HepG2 (cell line): ENCODE measurements around the gene PCDHAC1. TPM values are rescaled to one million over a fixed set of nuclear protein-coding genes. Genes with fewer than 3 reads are reported as not detected.
"Not testable (repeated sequence)": the region's sequence is repeated elsewhere in the genome, so short reads cannot be mapped to it uniquely, and the experiment has no call there.

Experiments
- ATAC-seq: fragments of 200-7000 bp; cut with Tn5 transposase; 3 replicates; pipeline ENCODE4 v1.9.1; 2020; ENCODE audit warnings: mild to moderate bottlenecking, moderate library complexity
- BruUV-seq: library from RNA; stranded (reverse); fragments of 400-500 nt; replicated peaks from 2 replicates; lab custom pipeline; 2021; lab: Mats Ljungman, UMichigan
- CTCF ChIA-PET: fragments of 300-600 bp; formaldehyde crosslinking; extraction: SDS; loops from one replicate; lab custom pipeline; 2021; ENCODE audit warnings: low total read pairs, inconsistent platforms, low intra/inter-chr PET ratio; lab: Yijun Ruan, JAX
- POLR2A ChIA-PET: fragments of 350-600 bp; sonication (Branson Sonifier 250); formaldehyde crosslinking; loops from one replicate; lab custom pipeline; 2020; ENCODE audit warnings: antibody characterized with exemption, inconsistent platforms; lab: Yijun Ruan, JAX
- DNase-seq: peaks from one replicate; pipeline ENCODE4 v3.0.0-alpha.2; 2015; ENCODE audit warnings: low spot score
- FAIRE-seq: peaks from 3 replicates; lab custom pipeline; 2011; peaks lifted over from hg19 to GRCh38; lab: Jason Lieb, UNC
- H2AFZ ChIP-seq: one replicate; pipeline ENCODE4 v1.6.1; 2011; ENCODE audit warnings: low read length, inconsistent platforms
- H3K27ac ChIP-seq: fragments of 300-600 bp; 3 replicates; pipeline ENCODE4 v1.8.0; 2011; ENCODE audit warnings: mixed run types, mild to moderate bottlenecking, mixed read lengths, low read length, inconsistent platforms; ENCODE audit not compliant: insufficient read depth; ENCODE audit errors: extremely low read length
- H3K27me3 ChIP-seq, 2 experiments: fragments of 200-600 bp in 1 of 2; 2 replicates in 1 of 2; 3 replicates in 1 of 2; pipeline versions ENCODE4 v1.6.0 to v1.8.0; 2011; ENCODE audit warnings: low read length in 2 of 2, mild to moderate bottlenecking in 2 of 2, moderate library complexity in 2 of 2, inconsistent platforms in 1 of 2; ENCODE audit not compliant: insufficient read depth in 2 of 2, control insufficient read depth in 1 of 2
- H3K36me3 ChIP-seq, 2 experiments: fragments of 200-600 bp in 1 of 2; replicated peaks in 1 of 2; 2 replicates in 1 of 2; 3 replicates in 1 of 2; pipeline versions ENCODE4 v1.5.1 to v1.8.0; 2011; ENCODE audit warnings: low read length in 2 of 2, inconsistent platforms in 1 of 2; ENCODE audit not compliant: insufficient read depth in 2 of 2, control insufficient read depth in 1 of 2
- H3K4me1 ChIP-seq: 2 replicates; pipeline ENCODE4 v1.5.1; 2012; ENCODE audit warnings: low read length, inconsistent platforms; ENCODE audit not compliant: insufficient read depth
- H3K4me2 ChIP-seq: 2 replicates; pipeline ENCODE4 v1.6.0; 2011; ENCODE audit warnings: low read depth, low read length, inconsistent platforms
- H3K4me3 ChIP-seq, 3 experiments: fragments of 200-600 bp in 1 of 3; sonication (generic), shearing (Covaris generic) in 1 of 3; replicated peaks in 1 of 3; 2 replicates each; pipeline ENCODE4 v1.5.1; 2011 to 2016; ENCODE audit warnings: low read length in 3 of 3, inconsistent platforms in 2 of 3, low read depth in 2 of 3, mild to moderate bottlenecking in 2 of 3, control low read depth in 1 of 3, mixed read lengths in 1 of 3; ENCODE audit not compliant: insufficient read depth in 1 of 3
- H3K79me2 ChIP-seq: one replicate; pipeline ENCODE4 v1.6.1; 2011; ENCODE audit warnings: low read length, inconsistent platforms; ENCODE audit not compliant: insufficient read depth
- H3K9ac ChIP-seq: 2 replicates; pipeline ENCODE4 v1.6.0; 2011; ENCODE audit warnings: mild to moderate bottlenecking, low read depth, low read length, inconsistent platforms; ENCODE audit not compliant: insufficient read depth
- H3K9me3 ChIP-seq: 2 replicates; pipeline ENCODE4 v1.5.1; 2012; ENCODE audit warnings: mild to moderate bottlenecking, low read length
- H4K20me1 ChIP-seq: 2 replicates; pipeline ENCODE4 v1.6.0; 2011; ENCODE audit warnings: inconsistent platforms, mild to moderate bottlenecking, low read length, moderate library complexity; ENCODE audit not compliant: insufficient read depth
- ATF1 ChIP-seq: IDR thresholded peaks from 2 replicates; pipeline ENCODE4 v1.6.1; 2016; ENCODE audit warnings: mild to moderate bottlenecking, control low read depth
- DNMT1 ChIP-seq: sonication (generic); formaldehyde crosslinking; IDR thresholded peaks from 2 replicates; pipeline ENCODE4 v1.5.1; 2020; ENCODE audit warnings: mild to moderate bottlenecking, missing genetic modification reagents
- MAF1 ChIP-seq: sonication (generic); formaldehyde crosslinking; IDR thresholded peaks from 2 replicates; pipeline ENCODE4 v1.5.0; 2020; ENCODE audit warnings: missing genetic modification reagents, borderline replicate concordance
- MXI1 ChIP-seq: IDR thresholded peaks from 3 replicates; pipeline ENCODE4 v1.6.1; 2012; ENCODE audit warnings: low read depth, low read length, inconsistent platforms, borderline replicate concordance
- SALL1 ChIP-seq: sonication (generic); formaldehyde crosslinking; IDR thresholded peaks from 2 replicates; pipeline ENCODE4 v1.8.0; 2022; ENCODE audit warnings: mild to moderate bottlenecking, missing genetic modification reagents
- XRCC5 ChIP-seq: fragments of 200-400 bp; formaldehyde crosslinking; optimal IDR thresholded peaks from 2 replicates; pipeline ENCODE3; 2017; ENCODE audit warnings: mild to moderate bottlenecking, low read length
- ZBTB7B ChIP-seq: sonication (generic); formaldehyde crosslinking; IDR thresholded peaks from 2 replicates; pipeline ENCODE4 v1.4.0; 2020; ENCODE audit warnings: missing genetic modification reagents
- ZNF160 ChIP-seq: sonication (generic); formaldehyde crosslinking; IDR thresholded peaks from 2 replicates; pipeline ENCODE4 v1.8.0; 2022; ENCODE audit warnings: mild to moderate bottlenecking, inconsistent platforms, missing genetic modification reagents
- ZNF33A ChIP-seq: sonication (generic); formaldehyde crosslinking; IDR thresholded peaks from 2 replicates; pipeline ENCODE4 v1.5.1; 2020; ENCODE audit warnings: missing genetic modification reagents, mild to moderate bottlenecking, moderate library complexity, borderline replicate concordance
- WGBS: methylation state at CpG from one replicate; pipeline ENCODE4 v1.1.6; 2017; ENCODE audit warnings: low lambda C conversion rate; 5-methylcytosine and 5-hydroxymethylcytosine counted together
- in situ Hi-C: cut with HindIII; loops from 2 replicates; pipeline ENCODE4 v1.10.0; 2017; ENCODE audit warnings: low pct_unique_long_range_greater_than_20kb; ENCODE audit not compliant: extremely low pct_ligation_motif_present
- intact Hi-C: fragments of 100-400 bp; cut with micrococcal nuclease; formaldehyde crosslinking; loops from one replicate; pipeline ENCODE4 v1.10.0; 2022; ENCODE audit not compliant: unreplicated experiment
- polyA plus RNA-seq, 8 experiments: library from polyadenylated mRNA; depleted of rRNA in 3 of 8; stranded (reverse) in 7 of 8; unstranded in 1 of 8; fragments of >200 nt; fragmentation: Illumina TruSeq in 4 of 8; extraction: Trizol in 4 of 8; gene quantifications; 2 replicates each; pipeline versions ENCODE4 v1.2.1 to v1.2.3, GENCODE V29; 2011 to 2016; ENCODE audit warnings: low read depth in 4 of 8, missing spikeins in 1 of 8, mixed read lengths in 1 of 8; ENCODE audit not compliant: insufficient read depth in 1 of 8
- total RNA-seq, 5 experiments: library from RNA; depleted of rRNA; stranded (reverse); fragments of >200 nt; fragmentation: Illumina TruSeq; extraction: Trizol; gene quantifications; 2 replicates each; pipeline ENCODE4 v1.2.3, GENCODE V29; 2016; ENCODE audit warnings: low read depth in 1 of 5
- TF ChIP-seq, protein P1 (sequence below): sonication (generic); formaldehyde crosslinking; IDR thresholded peaks from 2 replicates; pipeline ENCODE4 v1.9.0; 2021; ENCODE audit warnings: missing genetic modification reagents, borderline replicate concordance
- TF ChIP-seq, protein P2 (sequence below): sonication (generic); formaldehyde crosslinking; IDR thresholded peaks from 2 replicates; pipeline ENCODE4 v1.8.0; 2022; ENCODE audit warnings: mild to moderate bottlenecking, missing genetic modification reagents
- TF ChIP-seq, protein P3 (sequence below): sonication (generic); formaldehyde crosslinking; IDR thresholded peaks from 2 replicates; pipeline ENCODE4 v1.5.0; 2020; ENCODE audit warnings: mild to moderate bottlenecking, missing genetic modification reagents

The PCDHAC1 gene
- total and polyA plus RNA-seq, 2 of the 13 experiments (the other 11 are each of a cell fraction or from before 2014, with no cell fraction given): 0.04 TPM; not detected in 1

DNA sequence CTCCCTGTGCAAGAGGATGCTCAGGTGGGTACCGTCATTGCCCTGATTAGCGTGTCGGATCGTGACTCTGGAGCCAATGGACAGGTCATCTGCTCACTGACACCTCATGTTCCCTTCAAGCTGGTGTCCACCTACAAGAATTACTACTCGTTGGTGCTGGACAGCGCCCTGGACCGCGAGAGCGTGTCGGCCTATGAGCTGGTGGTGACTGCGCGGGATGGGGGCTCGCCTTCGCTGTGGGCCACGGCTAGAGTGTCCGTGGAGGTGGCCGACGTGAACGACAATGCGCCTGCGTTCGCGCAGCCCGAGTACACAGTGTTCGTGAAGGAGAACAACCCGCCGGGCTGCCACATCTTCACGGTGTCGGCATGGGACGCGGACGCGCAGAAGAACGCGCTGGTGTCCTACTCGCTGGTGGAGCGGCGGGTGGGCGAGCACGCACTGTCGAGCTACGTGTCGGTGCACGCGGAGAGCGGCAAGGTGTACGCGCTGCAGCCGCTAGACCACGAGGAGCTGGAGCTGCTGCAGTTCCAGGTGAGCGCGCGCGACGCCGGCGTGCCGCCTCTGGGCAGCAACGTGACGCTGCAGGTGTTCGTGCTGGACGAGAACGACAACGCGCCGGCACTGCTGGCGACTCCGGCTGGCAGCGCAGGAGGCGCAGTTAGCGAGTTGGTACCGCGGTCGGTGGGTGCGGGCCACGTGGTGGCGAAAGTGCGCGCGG is 49.4 kb upstream of the PCDHAC1 start:
- FAIRE-seq, POLR2A ChIA-PET, H3K9ac ChIP-seq, H3K79me2 ChIP-seq, H2AFZ ChIP-seq, H3K4me3 ChIP-seq, H3K27ac ChIP-seq, H4K20me1 ChIP-seq, H3K27me3 ChIP-seq, H3K4me2 ChIP-seq, CTCF ChIA-PET: not testable (repeated sequence)
- 90% methylated on average over 80 of the region's 80 CpGs for WGBS
- 0 out of 2 replicates have a peak, but pooled peaks have one; percentile 16 for TF ChIP-seq DNMT1 (CRISPR knock-in tag)
- TF ChIP-seq, all 625 proteins: peak for 1; not testable (repeated sequence) for 624
- BruUV-seq, H3K36me3 ChIP-seq, DNase-seq, H3K4me1 ChIP-seq, ATAC-seq, intact Hi-C loops, H3K9me3 ChIP-seq, in situ Hi-C loops: not testable (repeated sequence)

DNA sequence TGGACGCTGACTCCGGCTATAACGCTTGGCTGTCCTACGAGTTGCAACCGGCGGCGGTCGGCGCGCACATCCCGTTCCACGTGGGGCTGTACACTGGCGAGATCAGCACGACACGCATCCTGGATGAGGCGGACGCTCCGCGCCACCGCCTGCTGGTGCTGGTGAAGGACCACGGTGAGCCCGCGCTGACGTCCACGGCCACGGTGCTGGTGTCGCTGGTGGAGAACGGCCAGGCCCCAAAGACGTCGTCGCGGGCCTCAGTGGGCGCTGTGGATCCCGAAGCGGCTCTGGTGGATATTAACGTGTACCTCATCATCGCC is 48.9 kb upstream of the PCDHAC1 start:
- Histone ChIP-seq H3K36me3 (no peaks in the 10 kb centered on the region), H3K9ac (no peak overlapping the region), H3K4me2 (no peak overlapping the region), H3K27ac (no peak overlapping the region), H3K4me1 (no peaks in the 10 kb centered on the region), H4K20me1 (no peaks in the 10 kb centered on the region), H3K79me2 (no peaks in the 10 kb centered on the region), H3K27me3 (no peaks in the 10 kb centered on the region), H2AFZ (no peak overlapping the region), H3K4me3 (no peak overlapping the region), H3K9me3 (no peaks in the 10 kb centered on the region)
- no CpG with 5 or more reads among the region's 37 CpGs for WGBS
- FAIRE-seq (no peak), DNase-seq (no peak), ATAC-seq (no peak)
- CTCF ChIA-PET: no interaction called here
- POLR2A ChIA-PET: no interaction called here
- intact Hi-C loops: no loop called here
- in situ Hi-C loops: no loop called here
- BruUV-seq: no TSS peak
- TF ChIP-seq ATF1 (CRISPR knock-in tag) (no peak), ZNF33A (CRISPR knock-in tag) (no peak), ZNF160 (CRISPR knock-in tag) (no peak), SALL1 (CRISPR knock-in tag) (no peak), MAF1 (CRISPR knock-in tag) (no peak), XRCC5 (no peak), ZBTB7B (CRISPR knock-in tag) (no peak), MXI1 (no peak)
- TF ChIP-seq, protein P1, sequence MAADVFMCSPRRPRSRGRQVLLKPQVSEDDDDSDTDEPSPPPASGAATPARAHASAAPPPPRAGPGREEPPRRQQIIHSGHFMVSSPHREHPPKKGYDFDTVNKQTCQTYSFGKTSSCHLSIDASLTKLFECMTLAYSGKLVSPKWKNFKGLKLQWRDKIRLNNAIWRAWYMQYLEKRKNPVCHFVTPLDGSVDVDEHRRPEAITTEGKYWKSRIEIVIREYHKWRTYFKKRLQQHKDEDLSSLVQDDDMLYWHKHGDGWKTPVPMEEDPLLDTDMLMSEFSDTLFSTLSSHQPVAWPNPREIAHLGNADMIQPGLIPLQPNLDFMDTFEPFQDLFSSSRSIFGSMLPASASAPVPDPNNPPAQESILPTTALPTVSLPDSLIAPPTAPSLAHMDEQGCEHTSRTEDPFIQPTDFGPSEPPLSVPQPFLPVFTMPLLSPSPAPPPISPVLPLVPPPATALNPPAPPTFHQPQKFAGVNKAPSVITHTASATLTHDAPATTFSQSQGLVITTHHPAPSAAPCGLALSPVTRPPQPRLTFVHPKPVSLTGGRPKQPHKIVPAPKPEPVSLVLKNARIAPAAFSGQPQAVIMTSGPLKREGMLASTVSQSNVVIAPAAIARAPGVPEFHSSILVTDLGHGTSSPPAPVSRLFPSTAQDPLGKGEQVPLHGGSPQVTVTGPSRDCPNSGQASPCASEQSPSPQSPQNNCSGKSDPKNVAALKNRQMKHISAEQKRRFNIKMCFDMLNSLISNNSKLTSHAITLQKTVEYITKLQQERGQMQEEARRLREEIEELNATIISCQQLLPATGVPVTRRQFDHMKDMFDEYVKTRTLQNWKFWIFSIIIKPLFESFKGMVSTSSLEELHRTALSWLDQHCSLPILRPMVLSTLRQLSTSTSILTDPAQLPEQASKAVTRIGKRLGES (CRISPR knock-in tag): no peak
- TF ChIP-seq, protein P2, sequence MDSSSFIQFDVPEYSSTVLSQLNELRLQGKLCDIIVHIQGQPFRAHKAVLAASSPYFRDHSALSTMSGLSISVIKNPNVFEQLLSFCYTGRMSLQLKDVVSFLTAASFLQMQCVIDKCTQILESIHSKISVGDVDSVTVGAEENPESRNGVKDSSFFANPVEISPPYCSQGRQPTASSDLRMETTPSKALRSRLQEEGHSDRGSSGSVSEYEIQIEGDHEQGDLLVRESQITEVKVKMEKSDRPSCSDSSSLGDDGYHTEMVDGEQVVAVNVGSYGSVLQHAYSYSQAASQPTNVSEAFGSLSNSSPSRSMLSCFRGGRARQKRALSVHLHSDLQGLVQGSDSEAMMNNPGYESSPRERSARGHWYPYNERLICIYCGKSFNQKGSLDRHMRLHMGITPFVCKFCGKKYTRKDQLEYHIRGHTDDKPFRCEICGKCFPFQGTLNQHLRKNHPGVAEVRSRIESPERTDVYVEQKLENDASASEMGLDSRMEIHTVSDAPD (CRISPR knock-in tag): no peak
- TF ChIP-seq, protein P3, sequence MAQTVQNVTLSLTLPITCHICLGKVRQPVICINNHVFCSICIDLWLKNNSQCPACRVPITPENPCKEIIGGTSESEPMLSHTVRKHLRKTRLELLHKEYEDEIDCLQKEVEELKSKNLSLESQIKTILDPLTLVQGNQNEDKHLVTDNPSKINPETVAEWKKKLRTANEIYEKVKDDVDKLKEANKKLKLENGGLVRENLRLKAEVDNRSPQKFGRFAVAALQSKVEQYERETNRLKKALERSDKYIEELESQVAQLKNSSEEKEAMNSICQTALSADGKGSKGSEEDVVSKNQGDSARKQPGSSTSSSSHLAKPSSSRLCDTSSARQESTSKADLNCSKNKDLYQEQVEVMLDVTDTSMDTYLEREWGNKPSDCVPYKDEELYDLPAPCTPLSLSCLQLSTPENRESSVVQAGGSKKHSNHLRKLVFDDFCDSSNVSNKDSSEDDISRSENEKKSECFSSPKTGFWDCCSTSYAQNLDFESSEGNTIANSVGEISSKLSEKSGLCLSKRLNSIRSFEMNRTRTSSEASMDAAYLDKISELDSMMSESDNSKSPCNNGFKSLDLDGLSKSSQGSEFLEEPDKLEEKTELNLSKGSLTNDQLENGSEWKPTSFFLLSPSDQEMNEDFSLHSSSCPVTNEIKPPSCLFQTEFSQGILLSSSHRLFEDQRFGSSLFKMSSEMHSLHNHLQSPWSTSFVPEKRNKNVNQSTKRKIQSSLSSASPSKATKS: no peak
